Skeletal muscle tissue (tissue), 4 donors: ENCODE data around the gene RTKN2. TPM values are rescaled to one million over a fixed set of nuclear protein-coding genes. Genes with fewer than 3 reads are reported as not detected.
"Not testable (repeated sequence)": the region's sequence is repeated elsewhere in the genome, so short reads cannot be mapped to it uniquely, and the experiment has no call there.

ENCODE experiments used
- H3K27ac ChIP-seq: one replicate; pipeline ENCODE4 v1.7.0; 2013; ENCODE audit warnings: mild to moderate bottlenecking, low read depth, low read length, inconsistent platforms
- H3K27me3 ChIP-seq, 3 donors: one replicate each; pipeline ENCODE4 v1.7.0; 2013; ENCODE audit warnings: low read length in 3 of 3; ENCODE audit not compliant: control insufficient read depth in 3 of 3, insufficient read depth in 3 of 3
- H3K36me3 ChIP-seq, 3 donors: one replicate each; pipeline ENCODE4 v1.7.0; 2013; ENCODE audit warnings: low read length in 3 of 3; ENCODE audit not compliant: control insufficient read depth in 3 of 3, insufficient read depth in 3 of 3
- H3K4me1 ChIP-seq, 3 donors: one replicate each; pipeline ENCODE4 v1.7.0; 2013; ENCODE audit warnings: low read length in 3 of 3, mild to moderate bottlenecking in 3 of 3; ENCODE audit not compliant: control insufficient read depth in 3 of 3, insufficient read depth in 3 of 3
- H3K4me3 ChIP-seq, 3 donors: one replicate each; pipeline ENCODE4 v1.7.0; 2013; ENCODE audit warnings: low read length in 3 of 3
- H3K9ac ChIP-seq, 3 donors: one replicate each; pipeline ENCODE4 v1.7.0; 2013; ENCODE audit warnings: low read length in 3 of 3, mild to moderate bottlenecking in 3 of 3, moderate library complexity in 2 of 3, low read depth in 1 of 3
- H3K9me3 ChIP-seq, 3 donors: one replicate each; pipeline ENCODE4 v1.7.0; 2013; ENCODE audit warnings: low read length in 3 of 3; ENCODE audit not compliant: control insufficient read depth in 3 of 3
- total RNA-seq: library from RNA; depleted of rRNA; stranded (reverse); fragments of >200 nt; gene quantifications from one replicate; pipeline ENCODE4 v1.2.3, GENCODE V29; 2014
- donor health status: Osteomylitis.

Gene RTKN2
- total RNA-seq, 1 donor from 2014 or later = 2.1 TPM

DNA sequence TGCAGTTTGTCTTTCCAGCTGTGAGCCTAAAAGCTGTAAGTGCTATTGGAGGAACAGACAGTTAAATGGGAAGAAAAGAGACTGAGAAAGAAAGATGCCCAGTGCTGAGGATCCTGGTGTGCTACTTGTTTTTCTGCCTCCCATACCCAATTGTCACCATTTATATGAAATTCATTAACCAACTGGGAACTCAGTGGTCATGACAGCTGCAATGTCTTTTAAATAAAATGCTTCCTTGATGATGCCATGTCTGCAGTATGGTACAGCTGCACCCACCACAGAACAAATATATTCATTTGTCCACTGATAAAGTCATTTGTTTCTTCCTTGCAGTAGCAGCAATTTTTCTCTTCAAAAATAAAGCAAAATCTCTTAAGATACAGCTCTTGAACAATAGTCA is 15.6 kb upstream of the RTKN2 start:
- no peaks in the 10 kb centered on the region for H3K36me3 ChIP-seq
- no peak overlapping the region for H3K9ac ChIP-seq
- H3K4me1 ChIP-seq = no peaks in the 10 kb centered on the region
- H3K4me3 ChIP-seq = no peak overlapping the region
- no peak overlapping the region for H3K27ac ChIP-seq
- no peaks in the 10 kb centered on the region for H3K9me3 ChIP-seq
- no peaks in the 10 kb centered on the region for H3K27me3 ChIP-seq

- H3K4me3 ChIP-seq = peak overlapping the region; percentile 38 to 58 (median 58)
- H3K9me3 ChIP-seq, H3K36me3 ChIP-seq, H3K27ac ChIP-seq, H3K27me3 ChIP-seq, H3K9ac ChIP-seq, H3K4me1 ChIP-seq: not testable (repeated sequence)
Measured at GRCh38 chr10:62281348-62281747, 12.7 kb upstream of the RTKN2 start.

- not testable (repeated sequence) for H3K4me1 ChIP-seq, H3K27ac ChIP-seq, H3K36me3 ChIP-seq, H3K9me3 ChIP-seq, H3K4me3 ChIP-seq, H3K27me3 ChIP-seq, H3K9ac ChIP-seq
Measured at GRCh38 chr10:62280392-62280791, 11.7 kb upstream of the RTKN2 start.

DNA sequence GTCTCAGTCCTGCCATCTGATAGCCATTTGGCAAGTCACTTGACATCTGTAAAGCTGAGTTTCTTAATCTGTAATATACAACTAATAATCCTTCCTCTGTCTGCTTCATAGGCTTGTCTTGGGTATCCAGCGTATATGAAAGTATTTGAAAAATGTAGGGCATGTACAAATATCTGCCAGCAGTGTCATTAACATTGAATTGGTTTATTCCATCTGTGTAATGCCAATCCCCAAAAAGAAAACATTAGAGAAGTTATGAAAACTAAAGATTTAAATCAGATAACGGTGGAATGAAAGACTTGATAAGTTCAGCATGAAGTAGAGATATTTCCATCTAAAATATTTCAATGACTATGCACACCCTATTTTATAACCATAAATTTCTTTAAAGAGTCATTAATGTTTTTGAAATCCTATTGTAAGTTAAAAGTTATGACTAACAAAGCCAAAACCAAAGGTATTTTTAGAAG is 9.8 kb upstream of the RTKN2 start:
- Histone ChIP-seq H3K27ac (no peak overlapping the region), H3K9me3 (no peaks in the 10 kb centered on the region), H3K9ac (no peak overlapping the region)

DNA sequence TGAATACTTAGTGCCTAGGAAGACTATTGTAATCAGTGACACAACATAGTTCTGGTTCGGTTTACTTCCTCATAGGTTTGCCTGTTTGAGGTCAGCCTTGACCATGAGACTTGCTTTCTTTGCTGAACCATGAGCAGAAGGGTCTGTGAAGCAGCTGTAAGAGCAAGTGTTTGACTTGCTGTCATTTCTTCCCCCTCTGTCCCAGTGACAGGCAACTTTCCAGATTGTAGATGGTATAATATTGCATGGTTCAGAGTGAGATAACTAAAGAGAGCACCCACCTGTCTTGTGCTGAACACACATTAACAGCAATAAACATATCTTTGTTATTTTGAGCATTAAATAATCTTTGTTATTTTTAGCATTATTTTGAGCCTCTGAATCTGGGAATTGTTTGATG is 9.3 kb upstream of the RTKN2 start:
- H3K9ac ChIP-seq = no peak overlapping the region
- no peaks in the 10 kb centered on the region for H3K27me3 ChIP-seq
- H3K4me3 ChIP-seq = no peak overlapping the region
- no peaks in the 10 kb centered on the region for H3K4me1 ChIP-seq
- H3K9me3 ChIP-seq = no peaks in the 10 kb centered on the region
- H3K36me3 ChIP-seq = no peaks in the 10 kb centered on the region
- no peak overlapping the region for H3K27ac ChIP-seq

More for the DNA sequence above, 9.8 kb upstream of the RTKN2 start:
- Histone ChIP-seq H3K36me3 (no peaks in the 10 kb centered on the region), H3K4me1 (no peaks in the 10 kb centered on the region), H3K4me3 (no peak overlapping the region), H3K27me3 (no peaks in the 10 kb centered on the region)

DNA sequence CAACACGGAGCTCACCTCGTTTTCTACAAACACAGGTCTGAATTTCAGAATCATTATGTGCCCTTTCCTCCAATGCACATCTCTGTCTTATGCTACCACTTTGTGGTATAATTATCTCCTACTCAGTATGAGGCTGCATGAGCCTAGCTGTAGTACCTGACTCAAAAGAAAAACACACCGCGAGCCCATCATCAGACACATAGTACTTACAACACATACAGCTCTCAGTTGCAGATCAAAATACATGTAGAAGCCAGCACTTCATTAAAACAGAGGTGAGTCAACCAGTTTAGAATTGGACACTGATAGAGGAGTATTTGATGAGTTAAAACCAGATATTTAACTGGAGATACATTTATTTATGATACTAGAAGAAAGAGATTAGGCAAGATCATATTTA is 1.4 kb upstream of the RTKN2 start:
- Histone ChIP-seq H3K9ac (no peak overlapping the region), H3K4me1 (peaks cover 8 to 12% (median 11%) of the 10 kb centered on the region in 3 donors), H3K27me3 (peaks cover 0 to 13% (median 5%) of the 10 kb centered on the region in 3 donors), H3K4me3 (no peak overlapping the region), H3K9me3 (no peaks in the 10 kb centered on the region), H3K36me3 (no peaks in the 10 kb centered on the region), H3K27ac (no peak overlapping the region)

GRCh38 chr10:62268027-62268398 is 631 bp downstream of the RTKN2 start:
- Histone ChIP-seq H3K27ac (no peak overlapping the region), H3K4me3 (peak overlapping the region; percentile 73 to 79 (median 77)), H3K9ac (peak overlapping the region; percentile 54 to 69 (median 58)), H3K9me3 (no peaks in the 10 kb centered on the region), H3K27me3 (peaks cover 0 to 13% (median 5%) of the 10 kb centered on the region in 3 donors), H3K4me1 (peaks cover 8 to 12% (median 11%) of the 10 kb centered on the region in 3 donors), H3K36me3 (no peaks in the 10 kb centered on the region)

- no peak overlapping the region for H3K9ac ChIP-seq
- H3K36me3 ChIP-seq = no peaks in the 10 kb centered on the region
- no peak overlapping the region for H3K4me3 ChIP-seq
Measured at GRCh38 chr10:62266611-62267010, 2.0 kb downstream of the RTKN2 start.

GRCh38 chr10:62266147-62266546 is 2.5 kb downstream of the RTKN2 start:
- Histone ChIP-seq H3K36me3 (no peaks in the 10 kb centered on the region), H3K4me3 (no peak overlapping the region), H3K4me1 (peaks cover 8 to 12% (median 11%) of the 10 kb centered on the region in 3 donors), H3K27me3 (peaks cover 0 to 13% (median 5%) of the 10 kb centered on the region in 3 donors), H3K9ac (no peak overlapping the region), H3K9me3 (no peaks in the 10 kb centered on the region), H3K27ac (no peak overlapping the region)

More at GRCh38 chr10:62266611-62267010, 2.0 kb downstream of the RTKN2 start:
- H3K27me3 ChIP-seq = peaks cover 0 to 13% (median 5%) of the 10 kb centered on the region in 3 donors
- no peak overlapping the region for H3K27ac ChIP-seq
- H3K4me1 ChIP-seq = peaks cover 8 to 12% (median 11%) of the 10 kb centered on the region in 3 donors
- no peaks in the 10 kb centered on the region for H3K9me3 ChIP-seq

GRCh38 chr10:62264702-62265436 is 3.8 kb downstream of the RTKN2 start:
- no peak overlapping the region for H3K4me3 ChIP-seq
- H3K9me3 ChIP-seq = no peaks in the 10 kb centered on the region
- peaks cover 0 to 13% (median 5%) of the 10 kb centered on the region in 3 donors for H3K27me3 ChIP-seq
- no peaks in the 10 kb centered on the region for H3K36me3 ChIP-seq
- H3K9ac ChIP-seq = no peak overlapping the region
- H3K4me1 ChIP-seq = peaks cover 8 to 12% (median 11%) of the 10 kb centered on the region in 3 donors
- no peak overlapping the region for H3K27ac ChIP-seq
